ENCODE results near the gene ANAPC10.

DNA sequence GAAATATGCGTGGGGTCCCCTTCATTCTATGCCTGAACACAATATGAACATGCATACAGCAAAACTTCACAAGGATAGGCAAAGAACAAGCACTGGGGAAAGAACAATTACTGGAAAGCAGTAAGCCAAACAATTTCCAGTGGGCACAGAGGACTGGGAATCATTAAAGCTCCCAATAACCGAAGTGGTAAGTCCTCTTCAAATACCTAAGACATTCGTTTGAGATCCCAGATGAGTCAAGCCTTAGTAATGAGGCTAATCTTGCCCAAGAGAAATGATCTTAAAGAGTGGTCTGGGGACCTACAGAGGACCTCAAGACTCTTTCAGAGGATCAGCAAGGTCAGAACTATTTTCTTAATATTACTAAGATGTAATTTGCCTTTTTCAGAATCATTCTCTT is 28.6 kb downstream of the ANAPC10 start:
- TF ChIP-seq CTCF (conservative IDR thresholded peaks at IDR 0.05) (no peak), ZFX (IDR thresholded peaks at IDR 0.05) (no peak)
